Sigmoid colon (tissue), 3 donors: ENCODE measurements around the gene GSTCD.

Experiments
- CTCF ChIP-seq, 4 experiments: fragments of 450-650 bp in 3 of 4; fragments of 200-600 bp in 1 of 4; IDR thresholded peaks; one replicate each; pipeline ENCODE4 v1.5.1; 2016 to 2019; ENCODE audit warnings: antibody characterized with exemption in 4 of 4, mild to moderate bottlenecking in 3 of 4, moderate library complexity in 2 of 4
- POLR2A ChIP-seq, 2 donors: fragments of 450-650 bp; IDR thresholded peaks; one replicate each; pipeline ENCODE4 v1.6.1; 2016; ENCODE audit warnings: antibody characterized with exemption in 2 of 2, mild to moderate bottlenecking in 2 of 2, moderate library complexity in 2 of 2

- no peak for TF ChIP-seq CTCF (IDR thresholded peaks at IDR 0.05)
- no peak for TF ChIP-seq POLR2A (IDR thresholded peaks at IDR 0.05)
These were observed 178.9 kb downstream of the GSTCD start for GRCh38 chr4:105887508-105887907.
